ELR (cell line): ENCODE data around the gene JUNB.

Source experiments
- DNase-seq: peaks from one replicate; pipeline ENCODE4 v3.0.0-alpha.2; 2015; ENCODE audit warnings: low read depth

The JUNB gene

DNA sequence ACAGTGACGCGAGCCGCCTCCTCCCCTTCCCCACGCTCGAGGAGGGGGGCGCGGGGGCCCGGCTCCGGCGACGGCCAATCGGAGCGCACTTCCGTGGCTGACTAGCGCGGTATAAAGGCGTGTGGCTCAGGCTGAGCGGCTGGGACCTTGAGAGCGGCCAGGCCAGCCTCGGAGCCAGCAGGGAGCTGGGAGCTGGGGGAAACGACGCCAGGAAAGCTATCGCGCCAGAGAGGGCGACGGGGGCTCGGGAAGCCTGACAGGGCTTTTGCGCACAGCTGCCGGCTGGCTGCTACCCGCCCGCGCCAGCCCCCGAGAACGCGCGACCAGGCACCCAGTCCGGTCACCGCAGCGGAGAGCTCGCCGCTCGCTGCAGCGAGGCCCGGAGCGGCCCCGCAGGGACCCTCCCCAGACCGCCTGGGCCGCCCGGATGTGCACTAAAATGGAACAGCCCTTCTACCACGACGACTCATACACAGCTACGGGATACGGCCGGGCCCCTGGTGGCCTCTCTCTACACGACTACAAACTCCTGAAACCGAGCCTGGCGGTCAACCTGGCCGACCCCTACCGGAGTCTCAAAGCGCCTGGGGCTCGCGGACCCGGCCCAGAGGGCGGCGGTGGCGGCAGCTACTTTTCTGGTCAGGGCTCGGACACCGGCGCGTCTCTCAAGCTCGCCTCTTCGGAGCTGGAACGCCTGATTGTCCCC lies at the start of gene JUNB:
Gene JUNB, plus strand, starts transcription at position 142 of the 706 bp plus-strand sequence. Its CDS starts 286 bp downstream, at position 428.
- peak; percentile 97 for DNase-seq

DNA sequence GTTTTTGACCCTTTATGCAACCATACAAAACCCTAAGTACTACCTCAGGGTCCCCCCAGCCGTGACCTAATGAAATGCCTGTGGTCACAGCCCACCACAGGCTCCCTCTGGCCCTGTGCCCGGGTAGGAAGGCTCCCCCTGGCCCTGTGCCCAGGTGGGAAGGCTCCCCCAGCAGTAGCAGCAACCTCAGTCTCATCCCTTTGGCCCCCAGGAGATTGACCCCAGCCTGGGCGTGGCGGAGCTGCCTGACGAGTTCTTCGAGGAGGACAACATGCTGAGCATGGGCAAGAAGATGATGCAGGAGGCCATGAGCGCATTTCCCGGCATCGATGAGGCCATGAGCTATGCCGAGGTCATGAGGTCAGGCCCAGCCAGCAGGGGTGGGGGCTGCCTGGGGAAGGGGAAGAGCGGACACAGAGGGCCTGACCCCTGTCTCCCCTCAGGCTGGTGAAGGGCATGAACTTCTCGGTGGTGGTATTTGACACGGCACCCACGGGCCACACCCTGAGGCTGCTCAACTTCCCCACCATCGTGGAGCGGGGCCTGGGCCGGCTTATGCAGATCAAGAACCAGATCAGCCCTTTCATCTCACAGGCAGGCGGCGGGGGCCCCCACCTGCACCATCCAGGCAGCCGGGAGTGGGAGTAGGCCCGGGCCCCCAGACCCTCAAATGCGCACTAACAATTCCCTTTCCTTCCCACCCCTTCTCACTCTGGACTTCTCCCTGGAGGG lies 46.0 kb upstream of the JUNB start:
- peak; percentile 23 for DNase-seq

DNA sequence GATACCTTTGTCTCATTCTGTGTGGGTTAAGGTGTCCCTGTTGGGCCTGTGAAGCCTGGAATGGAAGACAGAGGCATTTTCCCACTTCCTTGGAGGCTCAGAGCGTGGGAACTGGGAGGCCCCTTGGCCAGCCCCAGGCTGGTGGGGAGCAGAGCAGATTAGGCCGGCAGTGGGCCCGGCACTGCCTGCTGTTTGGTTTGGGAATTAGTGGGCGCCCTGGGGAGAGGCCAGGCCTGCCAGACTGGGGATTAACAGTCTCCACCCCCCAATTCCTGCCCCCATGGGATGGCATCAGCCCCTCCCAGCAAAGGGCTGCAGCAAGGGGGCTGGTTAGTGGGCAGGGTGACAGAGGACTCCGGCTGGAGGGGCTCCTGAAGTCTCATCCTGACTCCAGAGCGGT lies 42.8 kb upstream of the JUNB start:
- no peak for DNase-seq

GRCh38 chr19:12749938-12750521 lies 41.3 kb upstream of the JUNB start:
- DNase-seq, result peak; percentile 38

- DNase-seq, result no peak
Observed at GRCh38 chr19:12750851-12751250, 40.4 kb upstream of the JUNB start.

DNA sequence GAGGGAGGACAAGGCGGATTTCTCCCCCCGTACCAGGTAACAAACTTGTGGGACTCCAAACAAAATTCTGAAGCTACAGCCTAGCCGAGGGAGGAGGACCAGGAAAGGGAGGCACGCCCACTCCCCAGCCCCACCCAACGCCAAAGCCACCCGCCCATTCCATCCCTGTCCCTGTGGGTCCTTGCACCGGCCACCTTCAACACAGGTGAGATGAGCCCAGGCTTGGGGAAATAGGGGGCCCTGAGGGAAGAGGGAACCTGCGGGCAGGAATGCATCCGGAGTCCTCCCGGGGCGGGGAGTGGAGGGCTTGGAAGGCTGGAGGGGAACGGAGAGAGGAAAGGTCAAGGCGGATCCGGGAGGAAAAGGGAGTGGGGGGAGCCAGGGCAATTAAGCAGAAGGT lies 39.7 kb upstream of the JUNB start, which contains the start of gene BEST2:
Gene BEST2, plus strand, starts transcription at position 157 of the 400 bp plus-strand sequence. CDS start 802 bp downstream, outside the sequence.
- DNase-seq, result no peak

DNA sequence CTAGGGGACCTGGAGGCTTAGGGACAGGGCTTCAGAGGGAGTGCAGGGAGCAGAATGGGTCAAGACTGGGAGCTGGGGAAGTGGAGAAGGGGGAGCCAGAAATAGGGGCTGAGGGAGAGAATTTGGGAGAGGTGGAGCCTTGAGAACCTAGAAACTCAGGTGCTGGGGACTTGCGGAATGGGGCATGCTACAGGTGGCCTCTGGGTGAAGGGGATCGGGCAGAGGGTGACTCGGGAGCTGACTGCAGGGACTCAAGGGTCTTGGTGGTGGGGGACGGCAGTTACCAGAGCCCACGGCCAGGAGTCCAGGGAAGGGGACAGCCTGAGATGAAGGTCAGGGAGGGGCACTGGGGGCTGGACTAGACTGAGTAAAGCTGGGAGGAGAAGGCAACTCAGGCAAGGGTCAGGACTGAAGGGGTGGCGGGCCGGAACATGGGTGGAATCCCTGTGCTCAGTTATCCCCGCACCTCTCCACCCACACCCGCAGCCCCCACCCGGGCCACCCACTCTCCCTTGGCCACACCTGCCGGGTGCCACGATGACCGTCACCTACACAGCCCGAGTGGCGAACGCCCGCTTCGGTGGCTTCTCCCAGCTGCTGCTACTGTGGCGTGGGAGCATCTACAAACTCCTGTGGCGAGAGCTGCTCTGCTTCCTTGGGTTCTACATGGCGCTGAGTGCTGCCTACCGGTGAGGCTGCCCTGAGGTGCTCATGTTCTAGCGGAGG lies 39.1 kb upstream of the JUNB start:
- DNase-seq, result no peak

DNA sequence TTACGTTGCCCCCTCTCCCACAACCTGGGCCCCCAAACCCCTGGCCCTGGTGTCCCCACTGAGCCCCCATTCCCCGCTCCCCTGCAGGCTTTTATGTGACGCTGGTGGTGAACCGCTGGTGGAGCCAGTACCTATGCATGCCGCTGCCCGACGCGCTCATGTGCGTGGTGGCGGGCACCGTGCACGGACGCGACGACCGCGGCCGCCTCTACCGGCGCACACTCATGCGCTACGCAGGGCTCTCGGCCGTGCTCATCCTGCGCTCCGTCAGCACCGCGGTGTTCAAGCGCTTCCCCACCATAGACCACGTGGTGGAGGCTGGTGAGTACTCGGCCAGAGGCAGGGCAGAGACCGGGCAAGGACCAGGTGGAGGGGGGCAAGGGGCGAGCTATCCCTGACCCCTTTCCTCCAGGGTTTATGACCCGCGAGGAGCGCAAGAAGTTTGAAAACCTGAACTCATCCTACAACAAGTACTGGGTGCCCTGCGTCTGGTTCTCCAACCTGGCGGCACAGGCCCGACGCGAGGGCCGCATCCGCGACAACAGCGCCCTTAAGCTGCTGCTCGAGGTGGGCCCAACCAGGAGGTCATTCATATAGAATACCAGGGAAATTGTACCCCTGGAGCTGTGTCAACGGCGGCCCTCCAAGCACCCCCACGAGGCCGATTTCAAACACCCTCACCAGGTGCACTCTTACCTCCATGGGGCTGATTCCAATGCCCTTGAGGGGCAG lies 36.7 kb upstream of the JUNB start:
- no peak for DNase-seq

DNA sequence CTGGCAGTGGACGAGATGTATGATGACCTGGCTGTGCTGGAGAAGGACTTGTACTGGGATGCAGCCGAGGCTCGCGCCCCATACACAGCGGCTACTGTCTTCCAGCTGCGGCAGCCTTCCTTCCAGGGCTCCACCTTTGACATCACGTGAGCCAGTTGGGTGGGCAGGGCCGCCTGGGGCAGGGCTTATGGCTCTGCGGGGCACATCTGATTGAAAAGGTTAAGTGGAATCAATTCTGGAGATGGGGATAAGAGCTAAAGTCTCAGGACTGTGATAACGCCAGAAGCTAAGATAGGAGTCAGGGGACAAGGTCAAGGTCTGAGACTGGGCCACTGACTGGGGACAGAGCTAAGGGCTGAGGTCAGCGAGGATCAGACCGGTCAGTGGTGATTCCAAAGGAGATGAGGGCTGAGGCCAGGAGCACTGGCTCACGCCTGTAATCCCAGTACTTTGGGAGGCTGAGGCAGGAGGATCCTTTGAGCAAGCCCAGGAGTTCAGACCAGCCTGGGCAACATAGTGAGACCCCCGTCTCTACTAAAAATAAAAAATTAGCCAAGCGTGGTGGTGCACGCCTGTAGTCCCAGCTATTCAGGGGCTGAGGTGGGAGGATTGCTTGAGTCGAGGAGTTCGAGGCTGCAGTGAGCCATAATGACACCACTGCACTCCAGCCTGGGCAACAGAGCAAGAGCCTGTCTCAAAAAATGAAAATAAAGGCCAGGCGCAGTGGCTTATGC lies 35.0 kb upstream of the JUNB start:
- DNase-seq, result no peak

- peak; percentile 80 for DNase-seq
Observed at GRCh38 chr19:12757544-12758274, 33.6 kb upstream of the JUNB start.

DNA sequence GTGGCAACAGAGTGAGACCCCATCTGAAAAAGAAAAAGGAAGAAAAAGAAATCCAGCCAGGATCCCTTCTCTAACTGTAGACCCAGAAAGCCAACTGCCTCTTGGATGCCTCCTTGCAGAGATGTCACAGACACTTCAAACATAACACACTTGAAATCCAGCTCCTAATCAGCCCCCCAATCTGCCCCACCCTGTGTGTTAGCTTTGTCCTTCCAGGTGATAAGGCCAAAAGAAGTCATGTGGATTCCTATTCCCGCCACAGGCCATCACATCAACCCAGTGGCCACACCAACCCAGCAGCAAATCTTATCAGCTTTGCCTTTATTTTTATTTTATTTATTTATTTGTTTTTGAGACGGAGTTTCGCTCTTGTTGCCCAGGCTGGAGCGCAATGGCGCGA lies 31.6 kb upstream of the JUNB start:
- DNase-seq, result no peak

DNA sequence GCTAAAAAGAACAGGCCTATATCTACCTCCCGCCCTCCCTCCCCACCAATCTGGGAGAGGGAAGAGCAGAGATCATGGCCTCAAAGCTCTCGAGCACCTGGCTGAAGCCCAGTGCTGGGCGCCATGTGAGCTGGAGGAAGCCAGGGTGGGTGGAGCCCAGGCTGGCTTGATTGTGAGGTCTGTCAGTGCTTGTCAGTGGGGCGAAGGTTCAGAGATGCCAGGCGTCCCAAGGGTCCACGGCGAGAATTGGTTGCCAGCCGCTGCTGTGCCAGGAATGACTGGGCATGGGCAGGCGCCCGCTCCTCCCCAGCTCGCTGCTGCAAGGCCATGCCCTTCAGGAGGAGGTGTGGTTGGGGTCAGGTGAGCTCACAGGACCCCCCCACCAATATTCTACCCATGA lies 28.2 kb upstream of the JUNB start:
- no peak for DNase-seq

- DNase-seq, result no peak
Observed at GRCh38 chr19:12764698-12765097, 26.6 kb upstream of the JUNB start.

DNA sequence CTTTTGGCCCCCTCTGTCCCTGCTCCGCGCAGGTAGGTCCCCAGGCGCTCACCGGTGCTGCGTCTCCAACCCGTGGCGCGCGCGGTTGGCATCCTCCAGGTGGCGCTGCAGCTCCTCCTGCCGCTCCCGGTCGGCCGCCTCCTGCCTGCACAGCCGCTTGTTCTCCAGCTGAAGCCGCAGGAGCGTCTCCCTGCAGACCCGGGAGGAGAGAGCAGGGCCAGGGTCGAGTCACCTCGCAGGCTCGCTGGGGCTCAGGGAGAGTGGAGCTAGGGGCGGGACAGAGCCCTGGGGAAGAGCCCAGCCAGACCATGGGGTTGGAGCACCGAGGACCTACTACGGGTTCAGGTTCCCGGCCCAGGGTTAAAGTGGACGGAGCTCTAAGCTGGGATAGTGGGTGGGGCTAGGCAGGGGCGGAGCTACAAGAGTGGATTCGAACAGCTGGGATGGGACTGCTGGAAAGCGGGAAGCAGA lies 25.2 kb upstream of the JUNB start:
- peak; percentile 88 for DNase-seq

DNA sequence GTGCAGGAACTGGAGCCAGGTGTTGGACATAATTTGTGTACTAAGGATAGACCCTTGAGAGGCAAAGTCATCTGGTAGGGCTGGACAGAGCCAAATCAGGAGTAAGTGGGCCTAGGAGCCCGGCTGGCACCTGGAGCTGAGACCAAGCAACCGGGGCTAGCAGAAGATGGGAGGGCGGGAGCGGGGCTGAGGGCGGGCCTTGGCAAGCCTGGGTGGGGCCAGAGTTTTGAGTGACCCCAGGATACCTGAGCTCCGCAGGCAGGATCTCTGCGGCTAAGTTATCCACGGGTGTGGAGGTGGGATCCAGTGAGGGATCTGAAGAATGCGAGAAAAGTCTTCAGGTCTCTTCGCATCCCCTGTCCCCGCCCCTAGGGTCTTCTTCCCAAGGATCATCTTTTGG lies 24.1 kb upstream of the JUNB start:
- DNase-seq, result no peak

DNA sequence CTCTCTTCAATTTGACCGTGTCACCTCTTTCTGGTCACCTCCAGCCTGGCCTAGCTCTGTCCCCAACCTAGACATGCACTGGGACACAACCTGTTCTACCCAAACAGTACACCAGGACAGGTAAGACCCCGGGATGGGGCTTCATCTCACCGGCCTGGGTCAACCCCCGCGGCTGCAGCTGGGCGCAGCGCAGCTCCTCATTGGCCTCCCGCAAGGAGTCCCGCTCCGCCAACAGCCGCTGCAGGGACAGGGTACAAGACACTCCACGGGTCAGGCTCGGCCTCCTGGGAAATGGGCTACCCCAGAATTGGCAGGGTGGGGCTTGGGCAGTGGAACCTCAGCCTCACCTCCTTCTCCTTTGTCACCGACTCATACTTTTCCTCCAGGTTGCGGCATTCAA lies 23.6 kb upstream of the JUNB start:
- DNase-seq, result no peak

DNA sequence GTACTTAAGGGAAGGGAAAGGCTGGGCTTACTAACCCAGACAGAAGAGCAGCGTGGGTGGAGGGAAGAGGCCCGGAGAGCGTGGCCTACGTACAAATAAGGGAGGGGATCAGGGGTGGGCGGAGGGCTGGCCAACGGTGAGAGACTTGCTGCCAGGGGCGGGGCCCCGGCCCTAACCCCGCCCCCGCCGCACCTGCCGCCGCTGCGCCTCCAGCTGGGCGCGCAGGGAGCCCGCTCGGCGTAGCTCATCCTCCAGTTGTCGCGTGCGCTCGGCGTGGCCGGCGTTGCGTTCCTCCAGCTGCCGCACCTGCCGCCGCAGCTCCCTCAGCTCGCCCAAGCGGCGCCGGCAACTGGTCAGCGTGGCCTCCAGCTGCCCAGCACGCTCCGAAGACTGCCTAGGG lies 21.6 kb upstream of the JUNB start:
- no peak for DNase-seq

- no peak for DNase-seq
Observed at GRCh38 chr19:12770922-12771321, 20.4 kb upstream of the JUNB start.

DNA sequence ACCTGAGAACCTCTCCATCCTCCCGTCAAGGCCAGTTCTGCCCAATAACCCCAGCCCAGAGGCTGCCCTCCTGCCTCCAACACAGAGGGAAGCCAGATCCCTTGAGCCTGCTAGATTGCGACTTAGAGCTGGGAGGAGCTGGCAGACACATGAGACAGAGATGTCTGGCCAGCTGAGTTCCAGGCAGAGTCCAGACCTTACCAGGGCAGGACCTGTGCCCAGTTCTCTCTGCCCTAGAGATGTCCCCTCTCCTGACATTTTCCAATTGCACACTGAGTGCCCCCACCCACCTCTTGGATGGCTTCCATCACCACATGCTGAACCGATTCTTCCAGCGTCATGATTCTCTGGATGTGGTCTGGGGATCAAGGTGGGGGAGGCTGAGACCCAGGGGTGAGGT lies 19.0 kb upstream of the JUNB start:
- DNase-seq, result no peak

- DNase-seq, result peak; percentile 60
Observed at GRCh38 chr19:12773571-12773970, 17.7 kb upstream of the JUNB start.
